MM.1S (cell line): ENCODE data around the gene KLF6.

Experiments used
- DNase-seq: peaks from one replicate; pipeline ENCODE4 v3.0.0-alpha.2; 2015
- H2AFZ ChIP-seq: fragments of 300-600 bp; sonication (generic); 2 replicates; pipeline ENCODE4 v1.6.0; 2016; ENCODE audit warnings: antibody characterized with exemption, low read length
- H3F3A ChIP-seq: fragments of 300-600 bp; sonication (generic); 2 replicates; pipeline ENCODE4 v1.6.1; 2016; ENCODE audit warnings: mild to moderate bottlenecking, antibody characterized with exemption, low read length, moderate library complexity, mixed read lengths; ENCODE audit not compliant: insufficient read depth
- H3K27ac ChIP-seq: fragments of 300-600 bp; sonication (generic); 2 replicates; pipeline ENCODE4 v1.5.1; 2016; ENCODE audit warnings: mild to moderate bottlenecking, low read length
- H3K27me3 ChIP-seq: fragments of 300-600 bp; sonication (generic); replicated peaks from 2 replicates; pipeline ENCODE4 v1.6.0; 2016; ENCODE audit warnings: low read length; ENCODE audit not compliant: insufficient read depth
- H3K36me3 ChIP-seq: fragments of 300-600 bp; sonication (generic); replicated peaks from 2 replicates; pipeline ENCODE4 v1.6.1; 2016; ENCODE audit warnings: mild to moderate bottlenecking, low read length, mixed read lengths; ENCODE audit not compliant: insufficient read depth
- H3K4me1 ChIP-seq: fragments of 300-600 bp; sonication (generic); 2 replicates; pipeline ENCODE4 v1.6.1; 2016; ENCODE audit warnings: low read length, mixed read lengths
- H3K4me2 ChIP-seq: fragments of 300-600 bp; sonication (generic); 2 replicates; pipeline ENCODE4 v1.6.0; 2016; ENCODE audit warnings: low read depth, low read length
- H3K4me3 ChIP-seq: fragments of 300-600 bp; sonication (generic); 2 replicates; pipeline ENCODE4 v1.5.1; 2016; ENCODE audit warnings: low read length, mixed read lengths
- H3K79me2 ChIP-seq: fragments of 300-600 bp; sonication (generic); 2 replicates; pipeline ENCODE4 v1.6.1; 2016; ENCODE audit warnings: mixed run types, low read length, mixed read lengths
- H3K9ac ChIP-seq: fragments of 300-600 bp; sonication (generic); 2 replicates; pipeline ENCODE4 v1.6.1; 2016; ENCODE audit warnings: low read length, mixed read lengths
- H3K9me2 ChIP-seq: fragments of 300-600 bp; sonication (generic); replicated peaks from 2 replicates; pipeline ENCODE4 v1.6.1; 2016; ENCODE audit warnings: mild to moderate bottlenecking, low read length, mixed read lengths; ENCODE audit not compliant: insufficient read depth
- H3K9me3 ChIP-seq: fragments of 300-600 bp; sonication (generic); replicated peaks from 2 replicates; pipeline ENCODE4 v1.6.1; 2016; ENCODE audit warnings: mild to moderate bottlenecking, low read length, mixed read lengths; ENCODE audit not compliant: insufficient read depth
- H4K20me1 ChIP-seq: fragments of 300-600 bp; sonication (generic); 2 replicates; pipeline ENCODE4 v1.6.1; 2016; ENCODE audit warnings: mild to moderate bottlenecking, low read length, moderate library complexity, mixed read lengths; ENCODE audit not compliant: insufficient read depth
- EZH2 ChIP-seq: fragments of 300-600 bp; sonication (generic); optimal IDR thresholded peaks from 2 replicates; pipeline ENCODE3; 2017; ENCODE audit warnings: low read depth, mild to moderate bottlenecking, antibody characterized with exemption, low read length, mixed read lengths
- EZH2phosphoT487 ChIP-seq: fragments of 300-600 bp; sonication (generic); IDR thresholded peaks from 2 replicates; pipeline ENCODE4 v1.6.1; 2018; ENCODE audit warnings: antibody characterized with exemption, low read length
- TF ChIP-seq, protein P1 (sequence below): fragments of 300-600 bp; sonication (generic); IDR thresholded peaks from 2 replicates; pipeline ENCODE4 v1.5.1; 2016; ENCODE audit warnings: antibody characterized with exemption, low read length, mixed read lengths

KLF6 gene

DNA sequence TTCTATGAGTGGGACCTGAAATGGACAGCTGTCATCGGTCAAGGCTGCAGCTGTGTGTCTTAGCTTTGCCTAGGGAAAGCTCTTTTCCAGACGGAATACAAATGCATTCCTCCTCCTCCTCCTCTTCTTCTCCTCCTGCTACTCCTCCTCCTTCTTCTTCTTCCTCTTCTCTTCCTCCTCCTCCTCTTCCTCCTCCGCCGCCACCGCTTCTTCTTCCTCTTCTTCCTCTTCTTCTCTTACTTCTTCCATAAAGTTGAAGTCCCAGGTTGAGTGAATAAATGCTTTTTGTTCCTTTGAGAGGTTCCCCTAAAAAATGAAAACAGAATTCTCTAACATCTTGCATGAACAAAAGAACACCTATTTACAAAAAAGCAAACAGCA lies 28.7 kb downstream of the KLF6 start:
- no peaks in the 10 kb centered on the region for H3K79me2 ChIP-seq
- no peak overlapping the region; the same call in 1 of the 2 replicates for H3K9ac ChIP-seq
- H2AFZ ChIP-seq: no peak overlapping the region
- H3K27me3 ChIP-seq: no peaks in the 10 kb centered on the region
- TF ChIP-seq EZH2: no peak
- TF ChIP-seq, protein P1, sequence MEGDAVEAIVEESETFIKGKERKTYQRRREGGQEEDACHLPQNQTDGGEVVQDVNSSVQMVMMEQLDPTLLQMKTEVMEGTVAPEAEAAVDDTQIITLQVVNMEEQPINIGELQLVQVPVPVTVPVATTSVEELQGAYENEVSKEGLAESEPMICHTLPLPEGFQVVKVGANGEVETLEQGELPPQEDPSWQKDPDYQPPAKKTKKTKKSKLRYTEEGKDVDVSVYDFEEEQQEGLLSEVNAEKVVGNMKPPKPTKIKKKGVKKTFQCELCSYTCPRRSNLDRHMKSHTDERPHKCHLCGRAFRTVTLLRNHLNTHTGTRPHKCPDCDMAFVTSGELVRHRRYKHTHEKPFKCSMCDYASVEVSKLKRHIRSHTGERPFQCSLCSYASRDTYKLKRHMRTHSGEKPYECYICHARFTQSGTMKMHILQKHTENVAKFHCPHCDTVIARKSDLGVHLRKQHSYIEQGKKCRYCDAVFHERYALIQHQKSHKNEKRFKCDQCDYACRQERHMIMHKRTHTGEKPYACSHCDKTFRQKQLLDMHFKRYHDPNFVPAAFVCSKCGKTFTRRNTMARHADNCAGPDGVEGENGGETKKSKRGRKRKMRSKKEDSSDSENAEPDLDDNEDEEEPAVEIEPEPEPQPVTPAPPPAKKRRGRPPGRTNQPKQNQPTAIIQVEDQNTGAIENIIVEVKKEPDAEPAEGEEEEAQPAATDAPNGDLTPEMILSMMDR: no peak
- TF ChIP-seq EZH2phosphoT487: no peak
- H3K4me3 ChIP-seq: no peak overlapping the region
- H4K20me1 ChIP-seq: no peaks in the 10 kb centered on the region
- no peak overlapping the region for H3K4me2 ChIP-seq
- DNase-seq: no peak
- H3K9me3 ChIP-seq: 0 out of 2 replicates have a peak, but pooled peaks cover 4% of the 10 kb centered on the region
- H3F3A ChIP-seq: peaks cover 27% of the 10 kb centered on the region
- H3K4me1 ChIP-seq: peaks cover 37% of the 10 kb centered on the region
- peak overlapping the region; percentile 95; the same call in 1 of the 2 replicates for H3K27ac ChIP-seq
- H3K9me2 ChIP-seq: no peaks in the 10 kb centered on the region
- no peaks in the 10 kb centered on the region for H3K36me3 ChIP-seq

DNA sequence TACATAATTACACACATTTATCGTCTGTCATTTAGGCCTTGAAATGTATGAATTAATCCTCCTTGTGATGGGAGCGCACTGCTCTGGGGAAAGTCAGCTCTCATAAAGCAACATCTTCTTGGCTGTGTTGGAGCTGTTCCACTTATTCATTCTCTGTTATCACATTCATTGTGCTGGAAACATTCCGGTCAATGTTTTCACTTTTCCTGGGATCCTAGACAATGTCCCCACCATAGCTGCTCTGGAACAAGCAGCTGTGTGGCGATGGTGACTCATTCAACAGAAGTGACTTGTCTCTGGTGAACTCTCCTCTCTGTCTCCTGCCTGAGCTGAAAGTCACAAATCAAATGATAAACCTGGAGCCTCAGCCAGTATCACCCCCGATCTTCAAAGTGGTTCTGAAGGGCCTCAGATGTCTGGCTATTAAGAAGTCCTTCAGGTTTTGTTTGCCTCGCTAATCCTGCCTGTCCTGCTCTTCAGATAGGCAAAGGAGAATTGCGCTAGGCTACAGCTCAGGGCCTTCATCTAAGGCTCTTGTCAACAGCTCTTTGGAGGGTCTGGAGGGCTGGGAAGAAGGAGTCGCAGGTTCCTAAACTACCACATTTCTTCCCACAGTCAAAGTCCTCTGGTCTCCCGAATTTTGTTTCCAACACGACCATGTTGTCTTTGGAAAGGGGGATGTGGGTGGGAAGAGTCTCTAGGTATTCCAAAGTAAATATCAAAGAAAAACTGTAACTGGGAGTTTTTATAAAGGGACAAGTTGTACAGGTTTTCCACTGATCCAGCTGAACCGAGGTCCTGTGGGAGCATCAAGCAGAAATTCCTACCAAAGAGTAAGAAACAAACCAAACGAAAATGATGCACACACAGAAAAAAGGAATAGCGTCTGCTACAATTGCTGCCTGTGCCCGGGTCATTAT lies 29.3 kb downstream of the KLF6 start:
- Histone ChIP-seq H2AFZ (no peak overlapping the region), H3K4me3 (no peak overlapping the region), H3F3A (peaks cover 23% of the 10 kb centered on the region), H3K9me2 (no peaks in the 10 kb centered on the region), H4K20me1 (no peaks in the 10 kb centered on the region), H3K4me1 (peaks cover 32% of the 10 kb centered on the region), H3K36me3 (no peaks in the 10 kb centered on the region), H3K27me3 (no peaks in the 10 kb centered on the region), H3K9me3 (0 out of 2 replicates have a peak, but pooled peaks cover 4% of the 10 kb centered on the region), H3K4me2 (no peak overlapping the region), H3K9ac (no peak overlapping the region), H3K79me2 (no peaks in the 10 kb centered on the region), H3K27ac (no peak overlapping the region)
- DNase-seq: no peak
- TF ChIP-seq EZH2 (no peak), EZH2phosphoT487 (no peak)
- TF ChIP-seq, protein P1: no peak

DNA sequence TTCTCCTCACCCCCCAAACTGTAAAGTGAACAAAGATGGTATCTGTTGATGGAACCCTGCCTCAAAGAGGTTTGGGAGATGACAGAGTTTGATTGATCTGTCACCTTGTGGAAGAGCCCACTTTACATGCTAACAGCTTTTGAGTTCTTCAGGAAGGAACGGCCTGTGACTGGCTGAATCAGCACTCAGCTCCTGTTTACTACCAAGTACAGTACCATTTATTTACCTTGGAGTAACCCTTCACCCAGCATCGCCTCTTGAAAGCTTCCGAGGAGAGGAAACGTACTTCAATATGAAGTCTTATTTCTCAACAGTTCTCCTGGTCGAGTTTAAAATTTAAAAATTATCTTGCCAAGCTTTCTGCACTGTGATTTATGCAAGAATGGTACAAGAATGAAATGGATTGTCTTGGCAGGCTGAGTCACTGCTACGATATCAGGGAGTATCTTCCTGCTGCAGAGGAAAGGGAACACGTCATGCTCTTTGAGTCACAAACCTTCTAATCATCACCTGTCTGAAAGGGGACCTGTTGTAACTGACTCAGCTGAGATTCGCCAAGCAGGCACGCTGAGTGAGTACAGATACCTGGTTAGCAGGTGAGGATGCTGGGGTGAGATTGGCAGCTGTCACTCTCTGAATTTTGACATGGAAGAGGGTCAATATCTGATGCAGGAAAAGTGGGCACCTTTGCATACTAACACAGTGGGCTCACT lies 30.1 kb downstream of the KLF6 start:
- no peak overlapping the region for H3K27ac ChIP-seq
- no peaks in the 10 kb centered on the region for H3K27me3 ChIP-seq
- peaks cover 29% of the 10 kb centered on the region for H3K4me1 ChIP-seq
- 0 out of 2 replicates have a peak, but pooled peaks cover 4% of the 10 kb centered on the region for H3K9me3 ChIP-seq
- H3F3A ChIP-seq: peaks cover 21% of the 10 kb centered on the region
- no peak overlapping the region for H3K4me2 ChIP-seq
- DNase-seq: no peak
- no peak overlapping the region for H3K4me3 ChIP-seq
- no peaks in the 10 kb centered on the region for H4K20me1 ChIP-seq
- H3K36me3 ChIP-seq: no peaks in the 10 kb centered on the region
- no peak overlapping the region for H3K9ac ChIP-seq
- no peak for TF ChIP-seq EZH2phosphoT487
- TF ChIP-seq EZH2: no peak
- TF ChIP-seq, protein P1: no peak
- H3K79me2 ChIP-seq: no peaks in the 10 kb centered on the region
- no peaks in the 10 kb centered on the region for H3K9me2 ChIP-seq
- no peak overlapping the region for H2AFZ ChIP-seq
